Neuronal stem cell (in vitro differentiated cells): ENCODE results near the gene SLC1A5.

Source experiments
- DNase-seq: peaks from one replicate; pipeline ENCODE4 v3.0.0-alpha.2; 2013; ENCODE audit warnings: low spot score
- H2AFZ ChIP-seq: one replicate; pipeline ENCODE4 v1.6.1; 2013; ENCODE audit warnings: mild to moderate bottlenecking, low read length, inconsistent platforms
- H2AK5ac ChIP-seq: 2 replicates; pipeline ENCODE4 v1.6.1; 2013; ENCODE audit warnings: low read depth, mild to moderate bottlenecking, inconsistent platforms, low read length, moderate library complexity, mixed read lengths
- H2BK120ac ChIP-seq: 2 replicates; pipeline ENCODE4 v1.6.1; 2013; ENCODE audit warnings: low read depth, mild to moderate bottlenecking, inconsistent platforms, low read length, moderate library complexity, mixed read lengths
- H2BK12ac ChIP-seq: one replicate; pipeline ENCODE4 v1.6.1; 2013; ENCODE audit warnings: low read length, inconsistent platforms
- H2BK15ac ChIP-seq: 2 replicates; pipeline ENCODE4 v1.6.1; 2013; ENCODE audit warnings: mild to moderate bottlenecking, low read length, inconsistent platforms, mixed read lengths
- H2BK5ac ChIP-seq: one replicate; pipeline ENCODE4 v1.6.1; 2013; ENCODE audit warnings: inconsistent platforms, mild to moderate bottlenecking, low read length, moderate library complexity
- H3K14ac ChIP-seq: one replicate; pipeline ENCODE4 v1.6.1; 2013; ENCODE audit warnings: low read length, inconsistent platforms
- H3K18ac ChIP-seq: 2 replicates; pipeline ENCODE4 v1.6.1; 2013; ENCODE audit warnings: low read length, inconsistent platforms
- H3K23ac ChIP-seq: 2 replicates; pipeline ENCODE4 v1.6.1; 2013; ENCODE audit warnings: low read depth, mild to moderate bottlenecking, mixed read lengths, low read length, inconsistent platforms; ENCODE audit not compliant: poor library complexity
- H3K27ac ChIP-seq: replicated peaks from 3 replicates; pipeline ENCODE4 v1.5.1; 2013; ENCODE audit warnings: low read length, inconsistent platforms
- H3K27me3 ChIP-seq, 3 experiments: 2 replicates each; pipeline ENCODE4 v1.6.1; 2013; ENCODE audit warnings: low read length in 3 of 3, mild to moderate bottlenecking in 2 of 3, inconsistent platforms in 1 of 3, low read depth in 1 of 3, mixed read lengths in 1 of 3, moderate library complexity in 1 of 3; ENCODE audit not compliant: control insufficient read depth in 3 of 3, insufficient read depth in 3 of 3
- H3K36me3 ChIP-seq, 2 donors: replicated peaks in 1 of 2; 2 replicates each; pipeline ENCODE4 v1.6.1; 2013; ENCODE audit warnings: low read length in 2 of 2; ENCODE audit not compliant: control insufficient read depth in 2 of 2, insufficient read depth in 2 of 2
- H3K4ac ChIP-seq: 2 replicates; pipeline ENCODE4 v1.6.1; 2013; ENCODE audit warnings: inconsistent platforms, mild to moderate bottlenecking, low read length, moderate library complexity
- H3K4me1 ChIP-seq, 2 donors: 1 replicate in 1 of 2; 2 replicates in 1 of 2; pipeline ENCODE4 v1.6.1; 2013; ENCODE audit warnings: low read length in 2 of 2, low read depth in 1 of 2; ENCODE audit not compliant: control insufficient read depth in 2 of 2, insufficient read depth in 1 of 2
- H3K4me2 ChIP-seq: one replicate; pipeline ENCODE4 v1.6.1; 2013; ENCODE audit warnings: mild to moderate bottlenecking, low read length, inconsistent platforms; ENCODE audit not compliant: insufficient read depth, poor library complexity, severe bottlenecking
- H3K4me3 ChIP-seq, 2 donors: 2 replicates each; pipeline ENCODE4 v1.5.1; 2013; ENCODE audit warnings: low read length in 2 of 2, mild to moderate bottlenecking in 2 of 2, inconsistent platforms in 1 of 2, moderate library complexity in 1 of 2
- H3K79me1 ChIP-seq: one replicate; pipeline ENCODE4 v1.6.1; 2013; ENCODE audit warnings: low read depth, mild to moderate bottlenecking, inconsistent platforms, low read length, moderate library complexity
- H3K9ac ChIP-seq: one replicate; pipeline ENCODE4 v1.6.1; 2013; ENCODE audit warnings: mild to moderate bottlenecking, low read depth, low read length, inconsistent platforms; ENCODE audit not compliant: poor library complexity
- H3K9me3 ChIP-seq, 2 donors: replicated peaks in 1 of 2; 2 replicates each; pipeline versions ENCODE3 to v1.6.1; 2013; ENCODE audit warnings: low read length in 2 of 2, mild to moderate bottlenecking in 2 of 2, inconsistent platforms in 1 of 2, low read depth in 1 of 2, mixed read lengths in 1 of 2, moderate library complexity in 1 of 2; ENCODE audit not compliant: control insufficient read depth in 2 of 2, insufficient read depth in 1 of 2
- H4K8ac ChIP-seq: one replicate; pipeline ENCODE4 v1.6.1; 2013; ENCODE audit warnings: low read depth, mild to moderate bottlenecking, inconsistent platforms, low read length, moderate library complexity
- H4K91ac ChIP-seq: one replicate; pipeline ENCODE4 v1.6.1; 2013; ENCODE audit warnings: low read length, low read depth, mild to moderate bottlenecking, inconsistent platforms; ENCODE audit not compliant: poor library complexity
- WGBS, 2 donors: extraction: QIAGEN DNeasy Blood & Tissue Kit; methylation state at CpG; one replicate each; pipeline ENCODE4 v1.1.7; 2013; ENCODE audit warnings: missing lambda C conversion rate in 2 of 2, mixed read lengths in 1 of 2; ENCODE audit not compliant: insufficient read length in 2 of 2, insufficient replicate concordance in 1 of 2; ENCODE audit errors: extremely low coverage in 2 of 2; 5-methylcytosine and 5-hydroxymethylcytosine counted together

The SLC1A5 gene

GRCh38 chr19:46728208-46728607 lies 60.2 kb downstream of the SLC1A5 start:
- H3K4me1 ChIP-seq: no peaks in the 10 kb centered on the region
- no peak overlapping the region for H3K4ac ChIP-seq
- H2AFZ ChIP-seq: no peak overlapping the region
- no peak overlapping the region for H3K27ac ChIP-seq
- no peak overlapping the region for H2BK15ac ChIP-seq
- no peak overlapping the region for H3K4me3 ChIP-seq
- H2BK120ac ChIP-seq: no peak overlapping the region
- no peaks in the 10 kb centered on the region for H3K27me3 ChIP-seq
- H3K4me2 ChIP-seq: no peak overlapping the region
- no peak overlapping the region for H3K18ac ChIP-seq
- no peak overlapping the region for H2BK12ac ChIP-seq
- no peak overlapping the region for H3K14ac ChIP-seq
- WGBS, 2 donors: no CpG with 5 or more reads among the region's 14 CpGs
- H3K9ac ChIP-seq: peak overlapping the region; percentile 30
- H4K91ac ChIP-seq: no peak overlapping the region
- DNase-seq: no peak
- H2BK5ac ChIP-seq: no peak overlapping the region
- H4K8ac ChIP-seq: peak overlapping the region; percentile 20
- H3K23ac ChIP-seq: peak overlapping the region; percentile 16
- H3K79me1 ChIP-seq: peaks cover 19% of the 10 kb centered on the region
- peaks cover 93 to 100% of the 10 kb centered on the region in 2 donors for H3K36me3 ChIP-seq
- peaks cover 0 to 2% of the 10 kb centered on the region in 2 donors for H3K9me3 ChIP-seq
- no peak overlapping the region for H2AK5ac ChIP-seq

DNA sequence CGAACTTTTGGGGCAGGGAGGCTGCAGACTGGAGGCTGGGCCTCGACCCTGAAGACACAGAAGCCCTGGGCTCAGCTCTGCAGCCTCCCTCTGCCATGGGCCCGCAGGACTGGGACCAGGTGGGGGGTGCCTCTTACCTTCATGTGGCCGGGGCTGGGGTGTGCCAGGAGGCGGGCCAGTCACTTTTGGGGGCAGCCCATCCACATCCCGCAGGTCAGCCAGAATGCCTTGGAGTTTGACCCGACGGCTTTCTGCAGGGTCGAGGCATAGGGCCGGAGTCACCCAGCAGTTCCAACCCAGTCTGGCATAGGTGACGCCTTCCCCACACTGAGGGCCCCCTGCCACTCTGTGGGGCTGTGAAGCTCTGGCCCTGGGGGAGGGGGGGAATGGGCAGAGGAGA lies 60.6 kb downstream of the SLC1A5 start:
- Histone ChIP-seq H3K4me2 (no peak overlapping the region), H3K4ac (no peak overlapping the region), H2BK5ac (no peak overlapping the region), H3K9ac (peak overlapping the region; percentile 30), H2BK15ac (no peak overlapping the region), H3K23ac (peak overlapping the region; percentile 16), H3K18ac (no peak overlapping the region), H3K27me3 (no peaks in the 10 kb centered on the region), H3K9me3 (peaks cover 0 to 2% of the 10 kb centered on the region in 2 donors), H4K8ac (no peak overlapping the region), H3K4me3 (no peak overlapping the region), H3K14ac (no peak overlapping the region), H3K36me3 (peaks cover 93 to 100% of the 10 kb centered on the region in 2 donors), H4K91ac (no peak overlapping the region), H2AK5ac (no peak overlapping the region), H3K27ac (no peak overlapping the region), H2BK12ac (no peak overlapping the region), H3K4me1 (no peaks in the 10 kb centered on the region), H2AFZ (no peak overlapping the region), H2BK120ac (no peak overlapping the region), H3K79me1 (peaks cover 21% of the 10 kb centered on the region)
- no peak for DNase-seq
- WGBS, 2 donors: no CpG with 5 or more reads among the region's 11 CpGs

DNA sequence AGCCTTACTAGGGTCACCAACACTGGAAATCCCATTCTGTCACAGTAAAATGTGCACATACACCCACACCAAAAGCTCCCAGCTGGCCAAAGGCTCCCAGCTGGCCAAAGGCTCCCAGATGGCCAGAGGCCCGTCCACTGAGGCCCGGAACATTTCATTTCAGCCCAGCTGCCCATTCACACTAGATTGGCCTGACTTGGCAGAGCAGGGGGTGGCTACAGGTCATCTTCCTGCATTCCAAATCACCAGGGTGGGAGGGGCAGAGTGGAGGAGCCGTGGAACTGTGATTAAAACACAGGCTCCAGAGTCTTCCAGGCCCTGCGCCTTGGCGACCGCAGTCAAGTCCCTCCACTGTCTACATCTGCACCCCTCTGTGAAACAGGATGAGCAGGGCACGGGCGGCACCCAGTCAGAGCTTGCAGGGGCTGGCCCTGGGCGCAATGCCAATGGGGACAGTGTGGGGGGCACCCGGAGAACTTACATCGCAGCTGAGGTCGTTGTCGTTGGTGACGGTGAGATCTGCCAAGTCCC lies 61.4 kb downstream of the SLC1A5 start:
- peak overlapping the region; percentile 15 for H3K9ac ChIP-seq

DNA sequence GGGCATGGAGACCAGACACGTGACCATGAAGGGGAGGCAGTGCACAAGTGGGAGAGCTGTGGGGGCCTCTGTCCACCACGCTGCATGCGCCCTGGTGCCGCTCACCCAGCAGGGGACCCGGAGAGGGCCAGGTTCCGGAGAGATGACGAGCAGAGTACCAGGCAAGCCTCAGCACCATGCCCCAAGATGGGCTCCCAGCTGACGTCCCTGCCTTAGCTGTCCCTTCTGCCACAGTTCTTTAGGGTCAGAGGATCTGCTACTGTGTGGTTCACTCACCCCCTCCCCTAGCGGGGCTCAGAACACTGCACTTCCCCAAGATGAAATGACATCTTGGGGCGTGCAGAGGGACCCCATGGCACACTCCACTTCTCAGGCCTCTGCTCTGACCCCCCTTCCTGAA lies 61.8 kb downstream of the SLC1A5 start:
- H3K9ac ChIP-seq: peak overlapping the region; percentile 70
- H3K36me3 ChIP-seq: peaks cover 93 to 100% of the 10 kb centered on the region in 2 donors
- no peak overlapping the region for H3K23ac ChIP-seq
- no peak overlapping the region for H2AK5ac ChIP-seq
- H3K4me1 ChIP-seq: no peaks in the 10 kb centered on the region
- no peak overlapping the region for H3K18ac ChIP-seq
- no peak overlapping the region for H4K91ac ChIP-seq
- H3K27me3 ChIP-seq: no peaks in the 10 kb centered on the region
- H2BK120ac ChIP-seq: no peak overlapping the region
- no peak overlapping the region for H3K4ac ChIP-seq
- no peak overlapping the region for H4K8ac ChIP-seq
- H3K14ac ChIP-seq: no peak overlapping the region
- H3K27ac ChIP-seq: no peak overlapping the region
- H2BK5ac ChIP-seq: no peak overlapping the region
- WGBS, 2 donors: no CpG with 5 or more reads among the region's 10 CpGs
- peaks cover 0 to 2% of the 10 kb centered on the region in 2 donors for H3K9me3 ChIP-seq
- no peak overlapping the region for H2BK12ac ChIP-seq
- H3K4me3 ChIP-seq: no peak overlapping the region
- DNase-seq: no peak
- no peak overlapping the region for H2AFZ ChIP-seq
- H3K4me2 ChIP-seq: no peak overlapping the region
- H2BK15ac ChIP-seq: no peak overlapping the region
- H3K79me1 ChIP-seq: peaks cover 11% of the 10 kb centered on the region

More for the DNA sequence above, 61.4 kb downstream of the SLC1A5 start:
- H4K91ac ChIP-seq: no peak overlapping the region
- no peak for DNase-seq
- no peak overlapping the region for H4K8ac ChIP-seq
- H3K14ac ChIP-seq: no peak overlapping the region
- H3K4me2 ChIP-seq: no peak overlapping the region
- no peak overlapping the region for H3K27ac ChIP-seq
- no peak overlapping the region for H3K4me3 ChIP-seq
- H3K27me3 ChIP-seq: no peaks in the 10 kb centered on the region
- no peaks in the 10 kb centered on the region for H3K4me1 ChIP-seq
- H2BK5ac ChIP-seq: peak overlapping the region; percentile 54
- peaks cover 14% of the 10 kb centered on the region for H3K79me1 ChIP-seq
- no peak overlapping the region for H3K4ac ChIP-seq
- H3K23ac ChIP-seq: no peak overlapping the region
- peaks cover 0 to 2% of the 10 kb centered on the region in 2 donors for H3K9me3 ChIP-seq
- whole genome bisulfite sequencing, 2 donors: no CpG with 5 or more reads among the region's 14 CpGs
- H2BK12ac ChIP-seq: no peak overlapping the region
- no peak overlapping the region for H3K18ac ChIP-seq
- H2AK5ac ChIP-seq: no peak overlapping the region
- H2BK120ac ChIP-seq: no peak overlapping the region
- peaks cover 94 to 100% of the 10 kb centered on the region in 2 donors for H3K36me3 ChIP-seq
- H2BK15ac ChIP-seq: no peak overlapping the region
- no peak overlapping the region for H2AFZ ChIP-seq
